Measurements from ENCODE around the gene CHADL. TPM values are rescaled to one million over a fixed set of nuclear protein-coding genes. Genes with fewer than 3 reads are reported as not detected.

Gene CHADL
- total RNA-seq, 1 experiment from 2014 or later: 0.33 TPM

DNA sequence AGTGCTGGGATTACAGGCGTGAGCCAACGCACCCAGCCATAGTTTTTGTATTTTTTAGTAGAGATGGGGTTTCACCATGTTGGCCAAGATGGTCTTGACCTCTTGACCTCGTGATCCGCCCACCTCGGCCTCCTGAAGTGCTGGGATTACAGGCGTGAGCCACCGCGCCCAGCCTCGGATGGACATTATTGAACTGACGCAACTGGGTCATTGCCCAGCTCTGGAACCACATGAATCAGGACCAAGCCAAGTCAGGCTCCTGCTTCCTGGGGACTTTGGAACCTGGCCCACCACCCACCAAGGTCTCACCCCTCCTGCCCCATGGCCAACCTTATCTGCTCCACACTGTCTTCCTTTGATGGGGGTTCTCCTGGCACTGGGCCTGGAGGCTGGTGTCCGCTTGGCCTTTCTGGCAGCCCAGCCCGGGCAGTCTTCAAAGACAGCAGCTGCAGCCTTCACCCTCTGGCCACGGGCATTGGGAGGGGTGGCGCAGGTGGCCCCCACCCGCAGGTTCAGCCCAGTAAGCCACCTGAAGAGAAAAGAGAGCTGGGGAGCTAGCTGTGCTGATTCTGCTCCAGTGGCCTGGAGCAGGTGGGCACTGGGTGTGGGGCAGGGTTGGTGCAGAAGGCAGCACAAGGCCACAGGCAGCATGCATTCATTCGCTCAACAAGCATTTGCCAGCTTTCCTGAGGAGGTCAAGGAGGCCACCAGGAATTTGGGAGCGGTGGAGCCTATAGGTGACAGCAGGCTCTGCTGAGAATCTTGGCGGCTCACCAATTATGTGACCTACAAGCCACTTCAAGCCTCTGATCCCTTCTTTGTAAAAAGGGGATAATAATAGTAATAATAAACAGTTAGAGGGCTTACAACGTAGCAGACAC is 5.7 kb downstream of the CHADL start:
- Histone ChIP-seq H3K36me3 (ENCODE audit: control insufficient read depth, insufficient read depth, low read length) (no peaks in the 10 kb centered on the region), H3K4me1 (ENCODE audit: control insufficient read depth, insufficient read depth, low read length) (no peaks in the 10 kb centered on the region; the same call in 1 of the 2 replicates), H3K27me3 (ENCODE audit: control insufficient read depth, insufficient read depth, low read length) (no peaks in the 10 kb centered on the region), H3K4me3 (ENCODE audit: low read depth in 2 of 2, low read length in 2 of 2) (no peak overlapping the region), H3K9me3 (ENCODE audit: control insufficient read depth, insufficient read depth, low read depth, low read length) (no peaks in the 10 kb centered on the region), H3K27ac (ENCODE audit: low read length) (no peak overlapping the region)
- ATAC-seq (no peak), DNase-seq (ENCODE audit: low read depth, low spot score) (no peak)
- CTCF ChIA-PET: no interaction called here
- POLR2A ChIA-PET: no interaction called here
- BruUV-seq (replicated peaks): no TSS peak
- in situ Hi-C loops (cut with HindIII; ENCODE audit: low pct_unique_long_range_greater_than_20kb, low sequenced_read_pairs): no loop called here
- no peak for TF ChIP-seq SIN3A (IDR thresholded peaks at IDR 0.05; ENCODE audit: borderline replicate concordance, insufficient read depth, low read depth, low read length)
- TF ChIP-seq POLR2AphosphoS5 (IDR thresholded peaks at IDR 0.05; ENCODE audit: low read depth, low read length): no peak
- TF ChIP-seq, protein P1, sequence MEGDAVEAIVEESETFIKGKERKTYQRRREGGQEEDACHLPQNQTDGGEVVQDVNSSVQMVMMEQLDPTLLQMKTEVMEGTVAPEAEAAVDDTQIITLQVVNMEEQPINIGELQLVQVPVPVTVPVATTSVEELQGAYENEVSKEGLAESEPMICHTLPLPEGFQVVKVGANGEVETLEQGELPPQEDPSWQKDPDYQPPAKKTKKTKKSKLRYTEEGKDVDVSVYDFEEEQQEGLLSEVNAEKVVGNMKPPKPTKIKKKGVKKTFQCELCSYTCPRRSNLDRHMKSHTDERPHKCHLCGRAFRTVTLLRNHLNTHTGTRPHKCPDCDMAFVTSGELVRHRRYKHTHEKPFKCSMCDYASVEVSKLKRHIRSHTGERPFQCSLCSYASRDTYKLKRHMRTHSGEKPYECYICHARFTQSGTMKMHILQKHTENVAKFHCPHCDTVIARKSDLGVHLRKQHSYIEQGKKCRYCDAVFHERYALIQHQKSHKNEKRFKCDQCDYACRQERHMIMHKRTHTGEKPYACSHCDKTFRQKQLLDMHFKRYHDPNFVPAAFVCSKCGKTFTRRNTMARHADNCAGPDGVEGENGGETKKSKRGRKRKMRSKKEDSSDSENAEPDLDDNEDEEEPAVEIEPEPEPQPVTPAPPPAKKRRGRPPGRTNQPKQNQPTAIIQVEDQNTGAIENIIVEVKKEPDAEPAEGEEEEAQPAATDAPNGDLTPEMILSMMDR (IDR thresholded peaks at IDR 0.05): no peak
- TF ChIP-seq, protein P2, sequence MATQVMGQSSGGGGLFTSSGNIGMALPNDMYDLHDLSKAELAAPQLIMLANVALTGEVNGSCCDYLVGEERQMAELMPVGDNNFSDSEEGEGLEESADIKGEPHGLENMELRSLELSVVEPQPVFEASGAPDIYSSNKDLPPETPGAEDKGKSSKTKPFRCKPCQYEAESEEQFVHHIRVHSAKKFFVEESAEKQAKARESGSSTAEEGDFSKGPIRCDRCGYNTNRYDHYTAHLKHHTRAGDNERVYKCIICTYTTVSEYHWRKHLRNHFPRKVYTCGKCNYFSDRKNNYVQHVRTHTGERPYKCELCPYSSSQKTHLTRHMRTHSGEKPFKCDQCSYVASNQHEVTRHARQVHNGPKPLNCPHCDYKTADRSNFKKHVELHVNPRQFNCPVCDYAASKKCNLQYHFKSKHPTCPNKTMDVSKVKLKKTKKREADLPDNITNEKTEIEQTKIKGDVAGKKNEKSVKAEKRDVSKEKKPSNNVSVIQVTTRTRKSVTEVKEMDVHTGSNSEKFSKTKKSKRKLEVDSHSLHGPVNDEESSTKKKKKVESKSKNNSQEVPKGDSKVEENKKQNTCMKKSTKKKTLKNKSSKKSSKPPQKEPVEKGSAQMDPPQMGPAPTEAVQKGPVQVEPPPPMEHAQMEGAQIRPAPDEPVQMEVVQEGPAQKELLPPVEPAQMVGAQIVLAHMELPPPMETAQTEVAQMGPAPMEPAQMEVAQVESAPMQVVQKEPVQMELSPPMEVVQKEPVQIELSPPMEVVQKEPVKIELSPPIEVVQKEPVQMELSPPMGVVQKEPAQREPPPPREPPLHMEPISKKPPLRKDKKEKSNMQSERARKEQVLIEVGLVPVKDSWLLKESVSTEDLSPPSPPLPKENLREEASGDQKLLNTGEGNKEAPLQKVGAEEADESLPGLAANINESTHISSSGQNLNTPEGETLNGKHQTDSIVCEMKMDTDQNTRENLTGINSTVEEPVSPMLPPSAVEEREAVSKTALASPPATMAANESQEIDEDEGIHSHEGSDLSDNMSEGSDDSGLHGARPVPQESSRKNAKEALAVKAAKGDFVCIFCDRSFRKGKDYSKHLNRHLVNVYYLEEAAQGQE (IDR thresholded peaks at IDR 0.05; ENCODE audit: insufficient read depth in 1 of 2, low read depth in 2 of 2, low read length in 1 of 2): no peak
- no peak for TF ChIP-seq TCF7L2 (IDR thresholded peaks at IDR 0.05; ENCODE audit: low read depth, low read length)
- intact Hi-C loops (cut with micrococcal nuclease; ENCODE audit: unreplicated experiment): no loop called here

DNA sequence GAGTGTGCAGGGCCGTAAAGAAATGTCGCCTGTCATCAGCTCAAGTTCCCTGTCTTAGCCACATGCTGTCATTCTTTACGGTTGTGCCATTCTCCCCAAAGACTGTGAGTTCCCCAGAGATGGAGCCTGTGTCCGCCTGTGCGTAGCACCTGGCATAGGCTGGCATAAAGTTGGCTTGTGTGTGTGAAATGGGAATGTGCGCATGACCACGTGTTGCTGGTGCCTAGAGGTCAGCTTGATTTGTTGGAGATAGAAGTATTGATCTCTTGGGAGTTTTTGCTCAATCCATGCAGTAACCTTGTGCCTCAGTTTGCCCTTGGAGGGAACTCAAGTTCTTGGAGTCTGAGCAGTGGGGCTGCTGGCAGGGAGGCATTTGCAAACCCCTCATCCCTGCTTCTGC is 9.4 kb downstream of the CHADL start:
- ATAC-seq (no peak), DNase-seq (ENCODE audit: low read depth, low spot score) (no peak)
- intact Hi-C loops (cut with micrococcal nuclease; ENCODE audit: unreplicated experiment): no loop called here
- POLR2A ChIA-PET: no interaction called here
- Histone ChIP-seq H3K36me3 (ENCODE audit: control insufficient read depth, insufficient read depth, low read length) (no peaks in the 10 kb centered on the region), H3K9me3 (ENCODE audit: control insufficient read depth, insufficient read depth, low read depth, low read length) (no peaks in the 10 kb centered on the region), H3K27me3 (ENCODE audit: control insufficient read depth, insufficient read depth, low read length) (no peaks in the 10 kb centered on the region), H3K4me1 (ENCODE audit: control insufficient read depth, insufficient read depth, low read length) (no peaks in the 10 kb centered on the region; the same call in 1 of the 2 replicates), H3K4me3 (ENCODE audit: low read depth in 2 of 2, low read length in 2 of 2) (no peak overlapping the region), H3K27ac (ENCODE audit: low read length) (no peak overlapping the region)
- CTCF ChIA-PET: no interaction called here
- no TSS peak for BruUV-seq (replicated peaks)
- in situ Hi-C loops (cut with HindIII; ENCODE audit: low pct_unique_long_range_greater_than_20kb, low sequenced_read_pairs): no loop called here
- TF ChIP-seq, protein P1 (IDR thresholded peaks at IDR 0.05): no peak
